Hepatocyte (in vitro differentiated cells): ENCODE measurements around the gene C15orf62.

ENCODE experiments used
- EZH2 ChIP-seq: fragments of 200-600 bp; sonication (generic); IDR thresholded peaks from 2 replicates; pipeline ENCODE4 v1.6.1; 2016; ENCODE audit warnings: antibody characterized with exemption, mild to moderate bottlenecking, borderline replicate concordance
- EZH2phosphoT487 ChIP-seq: fragments of 200-600 bp; sonication (generic); IDR thresholded peaks from one replicate; pipeline ENCODE4 v1.6.1; 2018; ENCODE audit warnings: antibody characterized with exemption, mild to moderate bottlenecking, low read depth, moderate library complexity; ENCODE audit not compliant: unreplicated experiment, severe bottlenecking
- TF ChIP-seq, protein P1 (sequence below): fragments of 200-600 bp; sonication (generic); IDR thresholded peaks from 2 replicates; pipeline ENCODE4 v1.5.1; 2016; ENCODE audit warnings: antibody characterized with exemption, mild to moderate bottlenecking; ENCODE audit not compliant: poor library complexity

DNA sequence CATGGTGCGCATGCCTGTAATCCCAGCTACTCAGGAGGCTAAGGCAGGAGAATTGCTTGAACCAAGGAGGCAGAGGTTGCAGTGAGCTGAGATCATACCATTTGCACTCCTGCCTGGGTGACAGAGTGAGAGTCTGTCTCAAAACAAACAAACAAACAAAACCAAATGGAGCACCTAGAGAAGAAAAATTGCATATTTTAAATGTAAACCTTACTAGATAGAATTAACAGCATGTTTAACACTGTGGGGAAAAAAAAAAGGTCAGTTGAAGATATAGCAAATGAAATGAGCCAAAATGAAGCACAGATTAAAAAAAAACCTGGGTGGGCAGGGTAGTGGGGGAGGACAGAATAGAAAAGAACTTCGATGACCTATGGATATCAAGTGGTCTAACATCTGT, 51.4 kb downstream of the C15orf62 start:
- TF ChIP-seq EZH2: no peak
- TF ChIP-seq, protein P1, sequence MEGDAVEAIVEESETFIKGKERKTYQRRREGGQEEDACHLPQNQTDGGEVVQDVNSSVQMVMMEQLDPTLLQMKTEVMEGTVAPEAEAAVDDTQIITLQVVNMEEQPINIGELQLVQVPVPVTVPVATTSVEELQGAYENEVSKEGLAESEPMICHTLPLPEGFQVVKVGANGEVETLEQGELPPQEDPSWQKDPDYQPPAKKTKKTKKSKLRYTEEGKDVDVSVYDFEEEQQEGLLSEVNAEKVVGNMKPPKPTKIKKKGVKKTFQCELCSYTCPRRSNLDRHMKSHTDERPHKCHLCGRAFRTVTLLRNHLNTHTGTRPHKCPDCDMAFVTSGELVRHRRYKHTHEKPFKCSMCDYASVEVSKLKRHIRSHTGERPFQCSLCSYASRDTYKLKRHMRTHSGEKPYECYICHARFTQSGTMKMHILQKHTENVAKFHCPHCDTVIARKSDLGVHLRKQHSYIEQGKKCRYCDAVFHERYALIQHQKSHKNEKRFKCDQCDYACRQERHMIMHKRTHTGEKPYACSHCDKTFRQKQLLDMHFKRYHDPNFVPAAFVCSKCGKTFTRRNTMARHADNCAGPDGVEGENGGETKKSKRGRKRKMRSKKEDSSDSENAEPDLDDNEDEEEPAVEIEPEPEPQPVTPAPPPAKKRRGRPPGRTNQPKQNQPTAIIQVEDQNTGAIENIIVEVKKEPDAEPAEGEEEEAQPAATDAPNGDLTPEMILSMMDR: no peak
- no peak for TF ChIP-seq EZH2phosphoT487
